AG04450 (cell line): ENCODE measurements around the gene SGMS1. TPM values are rescaled to one million over a fixed set of nuclear protein-coding genes. Genes with fewer than 3 reads are reported as not detected.

Experiments
- CTCF ChIA-PET: fragments of 300-600, 350-600 bp; formaldehyde crosslinking; extraction: SDS; loops from one replicate; lab custom pipeline; 2022; ENCODE audit warnings: antibody characterized with exemption, inconsistent platforms; lab: Charles Lee
- POLR2A ChIA-PET: fragments of 350-600 bp; formaldehyde crosslinking; extraction: SDS; loops from one replicate; lab custom pipeline; 2021; ENCODE audit warnings: antibody characterized with exemption, inconsistent platforms; lab: Yijun Ruan, JAX
- DNase-seq: peaks from one replicate; pipeline ENCODE4 v3.0.0-alpha.2; 2011; ENCODE audit warnings: low read depth, low spot score
- H3K27ac ChIP-seq: one replicate; pipeline ENCODE4 v1.5.1; 2012; ENCODE audit warnings: low read depth, low read length, control low read depth
- H3K27me3 ChIP-seq: one replicate; pipeline ENCODE4 v1.6.0; 2012; ENCODE audit warnings: low read length; ENCODE audit not compliant: control insufficient read depth, insufficient read depth
- H3K4me3 ChIP-seq: 2 replicates; pipeline ENCODE4 v1.5.1; 2011; ENCODE audit warnings: mild to moderate bottlenecking, low read depth, low read length, control low read depth
- H3K9me3 ChIP-seq: 2 replicates; pipeline ENCODE4 v1.5.1; 2012; ENCODE audit warnings: low read length; ENCODE audit not compliant: control insufficient read depth, insufficient read depth
- polyA plus RNA-seq: library from polyadenylated mRNA; depleted of rRNA; stranded (reverse); fragments of >200 nt; gene quantifications from 2 replicates; pipeline ENCODE4 v1.2.3, GENCODE V29; 2011
- TF ChIP-seq, protein P1 (sequence below): IDR thresholded peaks from 2 replicates; pipeline ENCODE4 v1.5.1; 2011; ENCODE audit warnings: low read depth, low read length, control low read depth, inconsistent platforms

The SGMS1 gene
- polyA plus RNA-seq, 1 experiment: 17.7 TPM

DNA sequence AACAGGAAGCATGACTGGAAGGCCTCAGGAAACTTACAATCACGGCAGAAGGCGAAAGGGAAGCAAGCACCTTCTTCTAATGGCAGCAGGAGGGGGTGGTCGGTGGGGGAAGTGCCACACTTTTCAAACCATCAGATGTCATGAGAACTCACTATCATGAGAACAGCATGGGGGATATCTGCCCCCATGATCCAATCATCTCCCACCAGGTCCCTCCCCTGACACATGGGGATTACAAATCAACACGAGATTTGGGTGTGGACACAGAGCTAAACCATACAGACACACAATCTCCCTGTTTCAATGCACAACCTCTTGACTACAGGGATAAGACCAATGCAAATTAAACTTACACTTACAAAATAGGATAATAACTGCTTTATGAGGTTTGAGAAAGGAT is 97.6 kb downstream of the SGMS1 start:
- no peak overlapping the region for H3K4me3 ChIP-seq
- DNase-seq: no peak
- H3K27ac ChIP-seq: no peak overlapping the region
- TF ChIP-seq, protein P1, sequence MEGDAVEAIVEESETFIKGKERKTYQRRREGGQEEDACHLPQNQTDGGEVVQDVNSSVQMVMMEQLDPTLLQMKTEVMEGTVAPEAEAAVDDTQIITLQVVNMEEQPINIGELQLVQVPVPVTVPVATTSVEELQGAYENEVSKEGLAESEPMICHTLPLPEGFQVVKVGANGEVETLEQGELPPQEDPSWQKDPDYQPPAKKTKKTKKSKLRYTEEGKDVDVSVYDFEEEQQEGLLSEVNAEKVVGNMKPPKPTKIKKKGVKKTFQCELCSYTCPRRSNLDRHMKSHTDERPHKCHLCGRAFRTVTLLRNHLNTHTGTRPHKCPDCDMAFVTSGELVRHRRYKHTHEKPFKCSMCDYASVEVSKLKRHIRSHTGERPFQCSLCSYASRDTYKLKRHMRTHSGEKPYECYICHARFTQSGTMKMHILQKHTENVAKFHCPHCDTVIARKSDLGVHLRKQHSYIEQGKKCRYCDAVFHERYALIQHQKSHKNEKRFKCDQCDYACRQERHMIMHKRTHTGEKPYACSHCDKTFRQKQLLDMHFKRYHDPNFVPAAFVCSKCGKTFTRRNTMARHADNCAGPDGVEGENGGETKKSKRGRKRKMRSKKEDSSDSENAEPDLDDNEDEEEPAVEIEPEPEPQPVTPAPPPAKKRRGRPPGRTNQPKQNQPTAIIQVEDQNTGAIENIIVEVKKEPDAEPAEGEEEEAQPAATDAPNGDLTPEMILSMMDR: no peak
- ChIA-PET POLR2A (no interaction called here), CTCF (interaction anchor here (0.6 to 1.1 kb wide), 2 partner anchors 9 to 36 kb away, joined by 3 to 4 read pairs; no protein-coding TSS in a partner anchor)
- no peaks in the 10 kb centered on the region for H3K27me3 ChIP-seq
- H3K9me3 ChIP-seq: no peaks in the 10 kb centered on the region

DNA sequence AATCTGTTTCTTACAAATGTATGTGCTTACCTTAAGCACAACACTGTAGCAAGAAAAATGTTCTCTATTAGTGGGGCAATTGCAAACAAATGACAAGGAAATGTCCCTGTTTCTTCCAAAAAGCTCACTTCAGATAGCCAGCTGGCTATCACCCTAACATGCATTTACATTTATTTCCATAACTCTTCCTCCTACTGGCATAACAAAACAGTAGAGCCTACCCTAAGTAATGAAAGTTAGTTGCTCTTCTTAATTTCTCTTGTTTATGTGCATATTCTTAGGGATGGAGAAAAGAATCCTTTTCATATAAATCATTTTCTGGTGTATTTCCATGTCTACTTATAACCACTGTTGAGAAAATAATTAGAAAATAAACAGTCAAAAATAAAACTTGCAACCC is 100.4 kb downstream of the SGMS1 start:
- POLR2A ChIA-PET: no interaction called here
- no peak overlapping the region for H3K4me3 ChIP-seq
- CTCF ChIA-PET: interaction anchor here (0.6 to 1.4 kb wide), 3 partner anchors 12 to 135 kb away, joined by 4 to 8 read pairs (median 4); no protein-coding TSS in a partner anchor
- no peaks in the 10 kb centered on the region for H3K27me3 ChIP-seq
- no peaks in the 10 kb centered on the region for H3K9me3 ChIP-seq
- H3K27ac ChIP-seq: no peak overlapping the region
- TF ChIP-seq, protein P1: no peak
- no peak for DNase-seq

DNA sequence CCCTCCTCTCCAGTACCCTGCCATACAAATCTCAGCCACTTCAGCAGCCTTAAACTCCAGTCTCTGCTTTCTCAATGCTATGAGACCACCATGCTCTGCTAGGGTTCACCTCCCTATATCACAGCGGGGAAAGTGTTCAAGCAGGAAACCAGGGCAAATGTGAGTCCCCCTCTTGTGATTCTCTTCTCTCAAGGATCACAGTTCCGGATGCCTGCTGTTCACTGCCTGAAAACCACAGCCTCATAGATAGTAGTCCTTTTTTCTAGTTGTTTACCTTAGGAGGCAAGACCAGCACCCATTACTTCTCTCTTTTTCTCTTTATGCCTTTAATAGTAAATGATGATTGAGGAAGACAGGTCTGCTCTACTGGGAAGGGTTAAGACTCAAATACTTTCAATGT is 100.8 kb downstream of the SGMS1 start:
- Histone ChIP-seq H3K27ac (no peak overlapping the region), H3K9me3 (no peaks in the 10 kb centered on the region), H3K4me3 (no peak overlapping the region), H3K27me3 (no peaks in the 10 kb centered on the region)
- no peak for DNase-seq
- POLR2A ChIA-PET: no interaction called here
- TF ChIP-seq, protein P1: no peak
- CTCF ChIA-PET: interaction anchor here (0.6 to 1.4 kb wide), 2 partner anchors 12 to 134 kb away, joined by 4 read pairs; no protein-coding TSS in a partner anchor

DNA sequence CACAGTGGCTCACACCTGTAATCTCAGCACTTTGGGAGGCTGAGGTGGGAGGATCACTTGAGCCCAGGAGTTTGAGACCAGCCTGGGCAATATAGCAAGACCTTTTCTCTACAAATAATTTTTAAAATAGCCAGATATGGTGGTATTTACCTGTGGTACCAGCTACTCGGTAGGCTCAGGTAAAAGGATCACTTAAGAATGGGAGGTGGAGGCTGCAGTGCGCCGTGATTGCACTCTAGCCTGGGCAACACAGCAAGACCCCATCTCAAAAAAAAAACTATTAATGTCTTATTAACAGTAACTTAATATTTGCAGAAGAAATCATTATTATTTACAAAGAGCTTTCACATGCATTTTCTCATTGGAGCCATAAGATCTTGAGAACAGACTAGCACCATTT is 103.6 kb downstream of the SGMS1 start:
- ChIA-PET POLR2A (no interaction called here), CTCF (no interaction called here)
- no peak for DNase-seq
- Histone ChIP-seq H3K27me3 (no peaks in the 10 kb centered on the region), H3K4me3 (no peak overlapping the region), H3K9me3 (no peaks in the 10 kb centered on the region), H3K27ac (no peak overlapping the region)
- TF ChIP-seq, protein P1: no peak

DNA sequence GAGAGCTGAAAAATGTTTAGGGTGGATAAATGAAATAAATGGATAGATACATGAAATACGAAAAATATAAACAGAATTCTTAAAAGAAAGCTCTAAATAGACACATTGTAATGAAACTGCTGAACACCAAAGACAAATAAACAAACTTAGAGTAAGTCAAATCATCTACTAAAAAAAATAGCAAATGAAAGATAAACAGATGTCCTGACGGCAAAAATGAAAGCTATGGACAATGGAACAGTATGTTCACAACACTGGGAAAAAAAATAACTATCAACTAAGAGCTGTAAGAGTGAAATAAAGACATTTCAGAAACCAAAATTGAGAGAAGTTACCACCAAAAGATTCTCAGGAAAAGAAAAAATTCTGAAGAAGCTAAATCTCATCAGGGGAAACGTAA is 106.1 kb downstream of the SGMS1 start:
- TF ChIP-seq, protein P1: no peak
- no peak overlapping the region for H3K4me3 ChIP-seq
- H3K9me3 ChIP-seq: no peaks in the 10 kb centered on the region
- DNase-seq: no peak
- no peaks in the 10 kb centered on the region for H3K27me3 ChIP-seq
- POLR2A ChIA-PET: interaction anchor here (1.4 kb wide), 1 partner anchor 34 kb away, joined by 3 read pairs; no protein-coding TSS in a partner anchor
- CTCF ChIA-PET: no interaction called here
- no peak overlapping the region for H3K27ac ChIP-seq
